ENCODE data around the gene VPS16.

- TF ChIP-seq POLR2A (IDR thresholded peaks at IDR 0.05; ENCODE audit: extremely low read depth, insufficient read length) (peak; percentile 27), CTCF (IDR thresholded peaks at IDR 0.05; ENCODE audit: low read depth, low read length) (no peak)
Observed at GRCh38 chr20:2798814-2799213, 41.7 kb upstream of the VPS16 start.
